NK-92 (cell line): ENCODE results near the gene CCNJ.
A peak's percentile ranks its signal among the peaks of the same experiment; 100 is the strongest.

Source experiments
- DNase-seq: peaks from one replicate; lab custom pipeline; 2025; ENCODE audit not compliant: unreplicated experiment; lab: John Stamatoyannopoulos, UW

Gene CCNJ

DNA sequence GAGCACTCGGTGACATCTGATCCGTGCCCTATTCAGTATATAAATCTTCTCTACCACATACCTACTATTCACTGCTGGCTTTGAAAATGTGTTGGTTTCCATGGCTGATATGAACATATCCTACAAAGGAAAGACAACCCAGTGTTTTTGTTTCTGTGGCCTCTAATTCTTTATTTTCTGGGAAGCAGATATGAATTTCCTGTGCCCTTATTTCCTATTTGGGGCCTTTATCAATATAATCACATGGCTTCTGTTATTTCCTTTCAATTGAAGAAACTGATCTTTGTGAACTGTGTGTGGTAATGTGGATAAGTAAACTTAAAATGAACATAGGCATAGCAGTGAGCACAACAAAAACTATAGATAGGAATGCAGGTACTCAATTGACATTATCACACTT is 10.6 kb downstream of the CCNJ start:
- no peak for DNase-seq

- no peak for DNase-seq
Measured at GRCh38 chr10:96056787-96057186, 13.4 kb downstream of the CCNJ start.

DNA sequence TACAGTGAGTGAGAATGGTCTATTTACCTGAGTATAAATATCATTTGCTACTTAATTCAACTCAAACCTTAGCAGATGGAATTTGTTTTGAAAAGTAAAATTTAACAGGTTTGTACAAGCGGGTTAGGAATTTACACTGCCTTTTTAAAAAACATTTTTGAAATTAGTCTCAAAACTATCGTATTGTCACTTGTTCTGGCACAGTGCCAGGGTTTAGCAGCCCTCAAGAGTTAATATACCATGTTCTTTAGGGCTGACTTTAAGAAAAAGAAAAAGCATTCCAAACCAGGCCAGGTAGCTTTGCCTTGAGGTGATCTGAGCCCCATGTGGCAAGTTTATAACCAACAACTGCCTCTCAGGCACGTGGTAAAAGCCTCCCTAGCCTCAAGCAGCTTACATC is 17.8 kb downstream of the CCNJ start:
- no peak for DNase-seq

DNA sequence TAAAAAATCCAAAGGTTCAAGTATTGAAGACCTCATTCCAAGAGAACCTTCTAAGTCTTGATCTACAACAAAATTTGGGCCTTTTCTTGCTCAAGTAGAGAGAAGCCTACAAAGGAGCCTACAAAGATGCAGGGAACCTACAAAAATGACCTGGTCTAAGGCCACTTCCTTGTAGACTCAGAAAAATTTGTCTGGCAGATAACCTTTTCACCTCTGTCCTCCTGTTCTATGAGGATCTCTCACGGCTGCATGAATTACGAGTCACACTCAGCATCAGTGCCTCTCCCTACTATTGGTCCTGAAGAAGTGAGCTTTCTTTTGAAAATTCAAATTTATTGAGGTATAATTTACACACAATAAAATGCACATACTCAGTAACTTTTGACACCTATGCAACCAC is 29.3 kb downstream of the CCNJ start:
- no peak for DNase-seq

DNA sequence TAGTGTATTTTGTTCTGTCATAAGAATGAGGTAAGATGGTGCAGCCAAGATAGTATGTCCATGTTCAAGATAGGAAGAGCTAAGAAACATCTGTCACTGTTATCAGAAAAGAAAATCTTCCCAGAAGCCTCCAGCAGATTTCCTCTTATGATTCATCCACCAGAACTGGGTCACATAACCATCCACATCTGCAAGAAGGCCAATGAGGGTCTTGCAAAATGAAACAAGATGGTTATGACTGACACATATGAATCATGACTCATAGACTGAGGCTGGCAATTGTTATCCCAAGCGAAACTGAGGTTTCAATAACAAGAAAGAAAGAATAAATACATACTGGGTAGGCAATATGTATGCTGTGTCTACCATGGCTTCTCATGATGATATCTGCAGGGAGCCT is 30.3 kb downstream of the CCNJ start:
- no peak for DNase-seq

DNA sequence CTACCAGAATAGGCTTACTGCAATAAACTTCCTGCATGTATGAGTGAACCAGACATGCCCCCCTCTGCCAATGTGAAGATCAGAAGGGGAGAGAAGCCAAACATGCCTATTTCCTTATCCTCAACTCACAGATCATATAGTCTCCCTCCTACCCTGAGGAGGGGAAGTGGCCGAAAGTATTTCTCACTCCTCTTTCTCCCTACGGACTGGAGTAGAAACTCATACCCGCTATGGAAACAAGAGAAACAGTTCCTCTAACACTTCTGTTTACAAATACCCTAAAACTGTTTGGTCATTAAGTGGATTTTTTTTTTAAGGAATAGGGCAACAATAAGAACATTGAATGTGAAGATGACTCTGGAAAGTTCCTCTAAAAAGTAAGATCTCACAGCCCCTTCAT is 31.4 kb downstream of the CCNJ start:
- no peak for DNase-seq

GRCh38 chr10:96075977-96076376 is 32.6 kb downstream of the CCNJ start:
- DNase-seq: no peak

DNA sequence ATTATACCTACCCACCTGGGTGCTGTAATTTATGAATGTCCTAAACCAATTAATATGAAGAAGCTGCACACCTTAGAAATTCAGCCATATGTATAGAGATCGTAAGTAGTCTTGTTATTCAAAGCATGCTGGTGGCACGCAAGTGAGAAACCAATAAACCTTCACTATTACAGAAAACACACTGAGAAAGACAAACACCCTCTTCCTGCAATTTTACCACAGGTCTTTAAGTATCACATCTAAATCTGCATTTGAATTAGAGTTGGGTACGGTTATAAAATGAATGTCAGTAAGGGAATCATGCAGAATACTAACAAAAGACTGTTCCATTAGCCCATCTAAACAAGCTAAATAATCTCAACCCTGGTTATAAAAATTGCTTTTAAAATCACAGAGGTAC is 33.8 kb downstream of the CCNJ start:
- DNase-seq: no peak

- no peak for DNase-seq
Measured at GRCh38 chr10:96082153-96082552, 38.8 kb downstream of the CCNJ start.

DNA sequence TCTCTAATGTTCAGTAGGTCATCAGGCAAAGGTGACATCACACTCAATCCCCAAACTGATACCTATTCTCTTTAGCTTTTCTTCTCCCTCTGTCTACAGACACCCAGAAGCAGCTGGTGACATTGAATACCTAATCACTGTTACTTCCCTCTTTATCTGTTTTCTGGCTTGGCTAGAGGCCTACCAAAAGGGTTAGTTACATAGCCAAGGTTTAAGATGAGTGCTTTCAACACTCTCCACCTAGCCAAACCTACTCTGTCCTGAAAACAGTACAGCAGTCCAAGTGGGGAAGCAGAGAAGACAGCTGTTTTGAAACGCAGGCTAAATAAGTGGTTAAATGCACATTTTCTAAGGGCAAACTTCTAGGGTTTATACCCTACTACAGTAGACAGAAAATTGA is 39.4 kb downstream of the CCNJ start:
- DNase-seq: no peak

DNA sequence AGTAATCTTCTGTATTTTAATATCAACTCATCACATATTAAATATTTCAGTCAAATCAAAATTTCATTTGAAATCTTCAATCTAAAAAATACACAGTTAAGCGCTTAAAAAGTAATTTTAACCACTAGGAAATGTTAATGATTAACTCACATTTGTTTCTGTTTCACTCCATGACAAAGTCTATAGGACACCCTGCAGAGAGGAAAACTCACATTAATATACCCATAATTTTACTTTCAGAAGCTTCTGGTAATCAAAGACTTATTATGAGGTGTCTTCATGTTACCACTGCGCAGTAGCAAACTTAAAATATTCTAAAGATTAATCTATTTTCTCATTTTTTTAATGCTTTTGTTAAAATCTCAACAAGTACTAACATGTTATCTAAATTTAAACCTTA is 45.7 kb downstream of the CCNJ start:
- DNase-seq: no peak

DNA sequence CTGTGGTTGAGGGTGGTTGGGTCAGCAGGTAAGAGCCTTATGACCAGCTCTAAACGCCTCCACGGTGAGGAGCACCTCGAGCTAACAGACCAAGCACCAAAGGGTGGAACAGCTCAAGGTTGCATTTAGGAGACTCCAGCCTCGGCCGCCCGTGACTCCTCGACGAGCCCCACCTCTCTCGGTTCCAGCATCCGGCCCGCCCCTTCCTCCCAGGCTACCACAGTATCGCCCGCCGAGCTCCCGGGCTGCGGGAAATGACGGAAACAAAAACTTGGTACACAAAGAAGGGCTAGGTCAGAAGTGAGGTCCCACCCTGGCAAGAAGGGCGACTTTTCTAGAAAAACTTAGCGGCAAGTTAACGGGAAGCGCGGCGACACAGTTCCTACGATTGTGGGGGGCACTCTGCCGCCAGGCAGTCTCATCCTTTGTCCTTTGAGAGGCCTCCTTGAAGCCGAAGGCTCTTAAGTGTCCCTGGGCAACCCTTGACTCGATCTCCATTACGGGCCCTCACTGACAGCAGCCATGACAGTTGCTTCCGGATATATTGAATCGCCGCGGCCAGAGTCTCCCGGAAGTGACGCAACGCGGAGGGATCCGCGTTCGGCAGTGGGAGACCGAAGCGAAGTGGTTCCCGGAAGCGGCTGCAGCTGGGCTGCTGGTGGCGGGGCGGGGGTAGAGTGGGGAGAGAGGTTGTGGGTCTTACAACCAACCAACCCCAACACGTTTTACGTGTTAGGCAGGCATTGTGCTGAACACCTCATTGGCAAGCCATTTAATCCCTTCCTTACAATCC is 46.5 kb downstream of the CCNJ start:
- DNase-seq: peak; percentile 63

GRCh38 chr10:96090463-96090800 is 47.0 kb downstream of the CCNJ start:
- no peak for DNase-seq

DNA sequence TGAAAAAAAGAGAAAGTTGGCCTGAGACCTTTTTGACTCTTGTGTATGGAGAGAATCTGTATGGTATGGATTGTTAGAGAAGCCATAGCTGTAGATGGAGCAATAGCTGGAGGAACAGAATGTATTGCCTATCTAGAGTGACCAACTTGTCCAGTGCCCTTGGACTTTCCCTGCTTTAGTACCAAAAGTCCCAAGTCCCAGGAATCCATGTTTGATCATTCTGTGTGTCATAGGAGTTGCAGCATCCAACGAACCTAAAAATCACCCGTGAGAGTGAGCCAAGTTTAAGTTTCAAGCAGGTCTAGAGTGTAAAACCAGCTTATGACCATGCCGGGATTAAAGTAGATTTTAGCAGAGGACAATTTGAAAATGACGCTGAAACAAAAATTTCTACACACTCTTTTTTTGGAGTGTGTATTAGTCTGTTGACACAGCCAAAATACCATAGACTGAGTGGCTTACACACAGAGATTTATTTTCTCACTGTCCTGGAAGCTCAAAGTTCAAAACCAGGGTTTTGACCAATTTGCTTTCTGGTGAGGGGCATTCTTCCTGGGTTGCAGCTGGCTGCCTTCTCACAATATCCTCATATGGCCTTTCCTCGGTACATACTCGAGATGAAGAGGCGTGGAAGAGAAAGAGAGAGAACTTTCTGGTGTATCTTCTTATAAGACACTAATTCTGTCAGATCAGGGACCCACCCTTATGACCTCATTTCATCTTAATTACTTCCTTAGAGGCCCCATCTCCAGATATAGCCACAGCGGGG is 49.8 kb downstream of the CCNJ start:
- no peak for DNase-seq

DNA sequence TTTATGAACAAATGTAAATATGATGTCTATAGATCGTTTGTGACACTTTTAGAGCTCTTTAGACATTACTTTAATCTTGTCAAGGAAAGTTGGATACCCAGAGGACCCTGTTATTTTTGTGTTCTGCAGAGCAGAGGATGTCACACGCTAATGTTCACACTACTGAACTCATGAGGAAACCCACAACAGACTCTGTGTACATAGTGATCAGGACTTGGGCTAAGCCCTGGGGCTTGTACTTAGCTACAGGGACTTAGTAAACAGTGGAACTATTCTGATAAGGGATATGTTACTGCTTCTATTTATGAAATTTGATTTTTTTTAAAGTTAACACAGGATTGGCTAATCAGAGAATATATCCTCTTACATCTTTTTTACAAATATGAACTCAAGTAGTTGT is 50.6 kb downstream of the CCNJ start:
- no peak for DNase-seq

GRCh38 chr10:96096958-96097357 is 53.6 kb downstream of the CCNJ start:
- DNase-seq: no peak

DNA sequence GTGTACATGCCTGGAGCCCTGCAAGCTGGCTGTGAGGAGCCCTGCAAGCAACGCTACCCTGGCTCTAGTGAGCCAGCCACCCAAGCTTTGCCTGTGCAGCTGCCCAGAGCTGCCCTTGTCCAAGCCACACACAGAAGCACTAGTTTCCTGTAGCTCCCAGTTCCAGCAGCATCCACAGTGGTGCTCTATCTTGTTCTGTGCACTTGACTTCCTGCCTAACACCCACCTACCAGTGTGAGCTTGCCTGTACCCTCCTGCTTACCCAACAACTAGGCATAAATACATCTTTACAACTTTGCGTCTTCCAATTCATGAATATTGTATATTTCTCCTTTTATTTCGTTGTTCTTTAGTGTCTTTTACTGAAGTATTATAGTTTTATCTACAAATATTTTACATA is 54.5 kb downstream of the CCNJ start:
- DNase-seq: no peak

- no peak for DNase-seq
Measured at GRCh38 chr10:96107623-96108038, 64.2 kb downstream of the CCNJ start.
